Lung (tissue), 12 donors: ENCODE results near the gene EFNA1. TPM values are rescaled to one million over a fixed set of nuclear protein-coding genes. Genes with fewer than 3 reads are reported as not detected.
"Not testable (repeated sequence)": the region's sequence is repeated elsewhere in the genome, so short reads cannot be mapped to it uniquely, and the experiment has no call there.

ENCODE experiments used
- ATAC-seq: fragments of 200-7000 bp; cut with Tn5 transposase; one replicate; pipeline ENCODE4 v1.9.1; 2020; ENCODE audit warnings: moderate number of reproducible peaks; ENCODE audit not compliant: insufficient read depth, low FRiP score
- DNase-seq, 3 donors: peaks; one replicate each; pipeline ENCODE4 v3.0.0-alpha.2; 2013 to 2017
- H3K27ac ChIP-seq, 2 donors: one replicate each; pipeline ENCODE4 v1.5.1; 2013; ENCODE audit warnings: mild to moderate bottlenecking in 2 of 2, moderate library complexity in 2 of 2, control low read depth in 1 of 2, inconsistent platforms in 1 of 2, low read depth in 1 of 2, low read length in 1 of 2
- H3K27me3 ChIP-seq, 3 donors: one replicate each; pipeline ENCODE4 v1.5.1; 2013; ENCODE audit warnings: low read length in 2 of 3; ENCODE audit not compliant: control insufficient read depth in 3 of 3, insufficient read depth in 3 of 3
- H3K36me3 ChIP-seq, 4 donors: one replicate each; pipeline ENCODE4 v1.5.1; 2013; ENCODE audit warnings: low read length in 4 of 4, mild to moderate bottlenecking in 1 of 4, moderate library complexity in 1 of 4; ENCODE audit not compliant: control insufficient read depth in 4 of 4, insufficient read depth in 4 of 4
- H3K4me1 ChIP-seq, 5 donors: one replicate each; pipeline ENCODE4 v1.5.1; 2013; ENCODE audit warnings: low read length in 5 of 5, mild to moderate bottlenecking in 2 of 5, moderate library complexity in 1 of 5; ENCODE audit not compliant: control insufficient read depth in 5 of 5, insufficient read depth in 5 of 5
- H3K4me3 ChIP-seq: one replicate; pipeline ENCODE4 v1.5.1; 2013; ENCODE audit warnings: mild to moderate bottlenecking, control low read depth, moderate library complexity
- H3K9ac ChIP-seq, 2 donors: one replicate each; pipeline ENCODE4 v1.5.1; 2013; ENCODE audit warnings: low read length in 2 of 2, control low read depth in 1 of 2; ENCODE audit not compliant: insufficient read depth in 1 of 2
- H3K9me3 ChIP-seq, 4 donors: one replicate each; pipeline ENCODE4 v1.5.1; 2013; ENCODE audit warnings: low read length in 3 of 4, mild to moderate bottlenecking in 1 of 4, moderate library complexity in 1 of 4; ENCODE audit not compliant: control insufficient read depth in 4 of 4, insufficient read depth in 3 of 4
- WGBS, 2 donors: extraction: QIAGEN DNeasy Blood & Tissue Kit; methylation state at CpG; one replicate each; pipeline ENCODE4 v1.1.7; 2013; 5-methylcytosine and 5-hydroxymethylcytosine counted together
- polyA plus RNA-seq, 2 donors: library from polyadenylated mRNA; stranded (reverse); fragments of 200-250 nt; gene quantifications; one replicate each; pipeline ENCODE4 v1.2.1, GENCODE V29; 2013
- total RNA-seq, 2 donors: library from RNA; depleted of rRNA in 1 of 2; stranded (reverse); fragments of >200 nt in 1 of 2; gene quantifications; one replicate each; pipeline ENCODE4 v1.2.1, GENCODE V29; 2014 to 2021
- TF ChIP-seq, protein P1 (sequence below): IDR thresholded peaks from 2 replicates; pipeline ENCODE4 v1.5.1; 2012; ENCODE audit warnings: mild to moderate bottlenecking; ENCODE audit errors: control extremely low read depth, extremely low read depth
- donor health status: control.
- donor health status: control.
- donor health status: Bipolar disorder and iron deficiency.
- donor health status: healthy.
- donor health status: DM: yes; HTN: yes; CAD: no.

EFNA1 gene
- total and polyA plus RNA-seq, 4 donors, result 111 to 202 (median 168) TPM

DNA sequence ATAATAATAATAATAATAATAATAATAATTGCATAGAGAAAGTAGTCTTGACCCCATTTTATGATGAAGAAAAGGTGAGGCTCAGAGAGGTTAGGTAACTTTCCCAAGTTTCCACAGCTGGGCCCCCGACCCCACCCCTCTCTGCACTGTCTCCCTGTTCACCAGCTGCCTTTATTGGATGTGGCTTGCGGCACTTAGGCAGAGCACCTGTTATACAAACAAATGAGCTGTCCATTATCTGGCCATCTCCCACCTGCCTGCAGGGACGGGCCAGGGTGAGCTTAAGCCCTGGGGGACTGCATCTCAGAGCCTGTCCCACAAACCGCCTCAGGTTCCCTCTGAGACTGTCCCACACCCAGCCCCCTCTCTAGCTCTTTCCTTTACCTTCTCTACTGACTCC lies 10.1 kb upstream of the EFNA1 start:
- H3K27me3 ChIP-seq, result no peaks in the 10 kb centered on the region
- TF ChIP-seq, protein P1, sequence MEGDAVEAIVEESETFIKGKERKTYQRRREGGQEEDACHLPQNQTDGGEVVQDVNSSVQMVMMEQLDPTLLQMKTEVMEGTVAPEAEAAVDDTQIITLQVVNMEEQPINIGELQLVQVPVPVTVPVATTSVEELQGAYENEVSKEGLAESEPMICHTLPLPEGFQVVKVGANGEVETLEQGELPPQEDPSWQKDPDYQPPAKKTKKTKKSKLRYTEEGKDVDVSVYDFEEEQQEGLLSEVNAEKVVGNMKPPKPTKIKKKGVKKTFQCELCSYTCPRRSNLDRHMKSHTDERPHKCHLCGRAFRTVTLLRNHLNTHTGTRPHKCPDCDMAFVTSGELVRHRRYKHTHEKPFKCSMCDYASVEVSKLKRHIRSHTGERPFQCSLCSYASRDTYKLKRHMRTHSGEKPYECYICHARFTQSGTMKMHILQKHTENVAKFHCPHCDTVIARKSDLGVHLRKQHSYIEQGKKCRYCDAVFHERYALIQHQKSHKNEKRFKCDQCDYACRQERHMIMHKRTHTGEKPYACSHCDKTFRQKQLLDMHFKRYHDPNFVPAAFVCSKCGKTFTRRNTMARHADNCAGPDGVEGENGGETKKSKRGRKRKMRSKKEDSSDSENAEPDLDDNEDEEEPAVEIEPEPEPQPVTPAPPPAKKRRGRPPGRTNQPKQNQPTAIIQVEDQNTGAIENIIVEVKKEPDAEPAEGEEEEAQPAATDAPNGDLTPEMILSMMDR, result no peak
- DNase-seq (no peak), ATAC-seq (no peak)
- H3K4me3 ChIP-seq, result no peak overlapping the region
- peaks cover 0 to 13% (median 0%) of the 10 kb centered on the region in 5 donors for H3K4me1 ChIP-seq
- H3K9ac ChIP-seq, result no peak overlapping the region
- H3K9me3 ChIP-seq, result peaks cover 0 to 2% (median 0%) of the 10 kb centered on the region in 4 donors
- 76 to 82% methylated on average over 4 of the region's 4 CpGs for WGBS, 2 donors
- no peaks in the 10 kb centered on the region for H3K36me3 ChIP-seq
- no peak overlapping the region for H3K27ac ChIP-seq

DNA sequence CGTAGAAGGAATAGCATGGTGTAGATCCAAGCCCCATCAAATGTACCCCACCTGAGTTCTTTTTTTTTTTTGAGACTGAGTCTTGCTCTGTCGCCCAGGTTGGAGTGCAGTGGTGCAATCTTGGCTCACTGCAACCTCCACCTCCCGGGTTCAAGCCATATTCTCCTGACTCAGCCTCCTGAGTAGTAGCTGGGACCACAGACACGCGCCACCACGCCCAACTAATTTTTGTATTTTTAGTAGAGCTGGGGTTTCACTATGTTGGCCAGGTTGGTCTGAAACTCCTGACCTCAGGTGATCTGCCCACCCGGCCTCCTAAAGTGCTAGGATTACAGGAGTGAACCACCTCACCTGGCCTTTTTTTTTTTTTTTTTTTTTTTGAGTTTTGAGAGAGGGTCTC lies 9.6 kb upstream of the EFNA1 start:
- not testable (repeated sequence) for DNase-seq, H3K36me3 ChIP-seq, H3K9ac ChIP-seq, ATAC-seq, H3K27ac ChIP-seq, H3K27me3 ChIP-seq, H3K9me3 ChIP-seq, H3K4me3 ChIP-seq
- peaks cover 0 to 13% (median 0%) of the 10 kb centered on the region in 5 donors for H3K4me1 ChIP-seq
- WGBS, 2 donors, result 88 to 96% methylated on average over 7 of the region's 7 CpGs

DNA sequence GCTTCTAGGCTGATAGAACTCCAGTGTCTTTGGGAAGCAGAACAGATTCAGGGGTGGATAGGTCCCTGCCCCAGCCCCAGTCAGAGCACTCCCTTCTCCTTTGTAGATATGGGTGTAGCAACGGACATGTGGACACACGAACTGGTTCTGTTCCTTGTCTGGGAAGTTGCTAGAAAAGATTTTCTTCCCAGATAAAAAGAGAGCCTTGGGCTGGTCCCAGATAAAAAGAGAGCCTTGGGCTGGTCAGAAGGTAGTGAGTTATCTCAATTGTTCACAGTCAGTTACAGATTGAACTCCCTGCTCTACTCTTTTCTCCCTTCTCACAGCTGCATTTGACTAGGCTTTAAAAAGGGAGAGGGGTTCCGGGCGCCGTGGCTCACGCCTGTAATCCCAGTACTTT lies 7.4 kb upstream of the EFNA1 start:
- no peaks in the 10 kb centered on the region for H3K36me3 ChIP-seq
- H3K27me3 ChIP-seq, result peaks cover 0 to 4% (median 0%) of the 10 kb centered on the region in 3 donors
- DNase-seq (no peak), ATAC-seq (no peak)
- peaks cover 0 to 20% (median 0%) of the 10 kb centered on the region in 5 donors for H3K4me1 ChIP-seq
- H3K9me3 ChIP-seq, result peaks cover 0 to 2% (median 0%) of the 10 kb centered on the region in 4 donors
- TF ChIP-seq, protein P1, result no peak
- whole genome bisulfite sequencing, 2 donors, result 76 to 82% methylated on average over 6 of the region's 6 CpGs
- peak overlapping the region in 1 of 2 donors; percentile 85 for H3K27ac ChIP-seq
- H3K4me3 ChIP-seq, result no peak overlapping the region
- H3K9ac ChIP-seq, result no peak overlapping the region

DNA sequence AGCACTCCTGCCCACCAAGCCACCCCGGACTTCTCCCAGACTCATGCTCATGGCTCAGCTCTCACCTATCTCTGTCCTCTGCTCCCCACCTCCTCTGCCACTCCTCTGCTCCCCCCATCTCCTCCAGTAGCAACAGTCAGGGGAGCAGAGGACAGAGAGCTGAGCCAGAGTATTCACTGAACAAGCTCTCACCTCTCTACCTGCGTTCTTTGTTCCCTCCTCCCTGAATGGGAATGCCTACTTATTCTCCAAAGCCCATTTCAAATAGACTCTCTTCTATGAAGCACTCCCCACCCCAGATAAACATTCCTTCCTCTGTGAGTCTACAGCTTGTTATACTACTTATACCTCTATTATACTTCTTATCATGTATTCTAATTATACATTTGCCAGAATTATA lies 6.4 kb upstream of the EFNA1 start:
- peaks cover 0 to 20% (median 6%) of the 10 kb centered on the region in 5 donors for H3K4me1 ChIP-seq
- ATAC-seq (no peak), DNase-seq (peak in 1 of 3 donors; percentile 27)
- H3K9ac ChIP-seq, result no peak overlapping the region
- no peak overlapping the region for H3K4me3 ChIP-seq
- WGBS, 2 donors, result 68 to 82% methylated on average over 2 of the region's 2 CpGs
- H3K9me3 ChIP-seq, result peaks cover 0 to 2% (median 0%) of the 10 kb centered on the region in 4 donors
- TF ChIP-seq, protein P1, result no peak
- H3K27ac ChIP-seq, result peak overlapping the region in 1 of 2 donors; percentile 85
- H3K36me3 ChIP-seq, result no peaks in the 10 kb centered on the region
- H3K27me3 ChIP-seq, result peaks cover 0 to 8% (median 6%) of the 10 kb centered on the region in 3 donors
